NCI-H82 treated with DMSO at 0.1 percent for 48 hours (cell line): Measurements from ENCODE around the gene PXYLP1.
"Not testable (repeated sequence)": the region's sequence is repeated elsewhere in the genome, so short reads cannot be mapped to it uniquely, and the experiment has no call there.

ENCODE experiments used
- DNase-seq: peaks from one replicate; lab custom pipeline; 2025; ENCODE audit not compliant: unreplicated experiment; lab: John Stamatoyannopoulos, UW

The PXYLP1 gene

DNA sequence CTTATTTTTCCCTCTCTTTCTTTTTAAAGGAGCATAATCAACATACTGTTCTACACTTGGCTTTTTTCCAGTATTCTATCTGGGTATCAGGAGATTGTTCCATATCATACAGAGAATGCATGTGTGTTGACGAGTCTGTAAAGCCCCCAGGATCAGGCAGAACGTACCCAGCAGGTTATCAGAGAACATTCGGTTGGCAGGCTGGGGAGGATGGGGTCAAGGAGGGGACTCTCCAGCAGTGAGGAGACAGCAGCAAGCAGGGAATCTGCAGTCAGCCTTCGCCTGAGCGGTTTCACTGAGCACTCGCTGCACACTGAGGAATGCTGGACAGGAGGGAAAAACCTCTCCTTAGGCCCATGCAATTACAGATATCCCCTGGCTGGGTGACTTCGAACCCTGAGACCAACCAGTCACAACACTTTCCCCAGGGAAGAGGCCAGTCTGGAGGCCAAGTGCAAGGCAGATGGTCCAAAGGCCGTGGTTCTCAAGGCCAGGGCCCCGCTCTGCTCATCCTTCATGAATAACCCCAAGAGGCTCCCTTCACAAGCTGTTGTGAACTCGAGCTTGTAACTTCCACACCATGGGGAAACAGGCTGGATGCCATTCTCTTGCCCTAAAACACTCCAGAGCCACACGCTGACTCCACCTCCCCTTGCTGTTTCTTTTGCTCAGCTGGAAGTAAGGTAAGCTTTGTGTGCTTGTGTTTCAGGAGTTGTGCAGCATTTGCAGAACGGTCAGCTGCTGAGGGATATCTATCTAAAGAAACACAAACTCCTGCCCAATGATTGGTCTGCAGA lies 60.1 kb downstream of the PXYLP1 start:
- DNase-seq = no peak

GRCh38 chr3:141292356-141293058 lies 60.9 kb downstream of the PXYLP1 start:
- DNase-seq = no peak

DNA sequence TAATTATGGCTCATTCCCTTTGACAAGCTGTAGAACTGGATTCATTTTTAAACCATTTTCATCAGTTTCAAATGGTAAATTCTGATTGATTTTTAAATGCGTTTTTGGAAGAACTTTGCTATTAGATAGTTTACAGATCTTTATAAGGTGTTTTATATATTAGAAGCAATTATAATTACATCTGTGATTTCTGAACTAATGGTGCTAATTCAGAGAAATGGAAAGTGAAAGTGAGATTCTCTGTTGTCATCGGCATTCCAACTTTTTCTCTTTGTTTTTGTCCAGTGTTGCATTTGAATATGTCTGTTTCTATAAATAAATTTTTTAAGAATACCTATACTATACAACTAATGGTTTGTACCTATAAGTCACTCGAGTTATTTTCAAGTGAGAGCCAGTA lies 62.7 kb downstream of the PXYLP1 start:
- DNase-seq = no peak

- DNase-seq = no peak
Observed at GRCh38 chr3:141294848-141295247, 63.2 kb downstream of the PXYLP1 start.

DNA sequence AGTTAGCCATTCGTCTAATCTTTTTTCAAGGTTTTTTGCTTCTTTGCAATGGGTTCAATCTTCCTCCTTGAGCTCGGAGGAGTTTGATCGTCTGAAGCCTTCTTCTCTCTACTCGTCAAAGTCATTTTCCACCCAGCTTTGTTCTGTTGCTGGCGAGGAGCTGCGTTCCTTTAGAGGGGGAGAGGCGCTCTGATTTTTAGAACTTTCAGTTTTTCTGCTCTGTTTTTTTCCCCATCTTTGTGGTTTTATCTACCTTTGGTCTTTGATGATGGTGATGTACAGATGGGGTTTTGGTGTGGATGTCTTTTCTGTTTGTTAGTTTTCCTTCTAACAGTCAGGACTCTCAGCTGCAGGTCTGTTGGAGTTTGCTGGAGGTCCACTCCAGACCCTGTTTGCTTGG lies 68.8 kb downstream of the PXYLP1 start:
- DNase-seq = not testable (repeated sequence)

- DNase-seq = no peak
Observed at GRCh38 chr3:141302364-141303141, 70.9 kb downstream of the PXYLP1 start.

DNA sequence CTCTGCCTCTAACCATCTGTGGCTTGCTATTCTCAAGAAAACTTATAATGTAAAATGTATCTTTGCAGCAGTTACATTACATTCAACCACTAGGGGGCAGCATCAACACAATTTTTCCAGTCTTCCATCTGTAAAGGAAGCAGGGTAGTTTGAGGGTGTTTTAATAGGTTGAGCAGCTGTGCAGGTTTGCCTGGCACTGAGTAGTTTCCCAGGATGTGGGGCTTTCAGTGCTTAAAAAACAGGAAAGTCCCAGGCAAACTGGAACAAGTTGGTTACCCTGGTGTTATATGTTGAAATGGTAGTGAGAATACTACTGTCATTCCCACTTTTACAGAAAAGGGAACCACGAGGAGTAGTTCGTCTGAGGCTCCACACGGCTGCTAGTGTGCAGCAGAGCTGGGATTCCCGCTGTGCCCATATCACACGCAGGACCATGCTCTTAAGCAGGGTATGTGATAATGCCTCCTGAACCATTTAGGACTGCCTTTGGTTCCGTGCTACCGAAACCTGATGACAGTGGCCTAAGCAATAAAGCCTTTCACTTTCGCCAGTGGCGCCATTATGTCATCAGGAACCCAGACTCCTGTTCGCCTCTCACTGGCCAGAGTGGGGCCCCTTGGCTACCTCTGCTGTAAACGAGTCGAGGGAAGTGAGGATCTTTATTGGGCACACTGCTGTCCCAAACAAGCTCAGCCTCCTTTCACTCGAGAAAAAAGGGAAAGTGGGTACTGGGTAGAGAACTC lies 72.0 kb downstream of the PXYLP1 start:
- peak; percentile 61 for DNase-seq

GRCh38 chr3:141305436-141305835 lies 73.8 kb downstream of the PXYLP1 start:
- DNase-seq = no peak

DNA sequence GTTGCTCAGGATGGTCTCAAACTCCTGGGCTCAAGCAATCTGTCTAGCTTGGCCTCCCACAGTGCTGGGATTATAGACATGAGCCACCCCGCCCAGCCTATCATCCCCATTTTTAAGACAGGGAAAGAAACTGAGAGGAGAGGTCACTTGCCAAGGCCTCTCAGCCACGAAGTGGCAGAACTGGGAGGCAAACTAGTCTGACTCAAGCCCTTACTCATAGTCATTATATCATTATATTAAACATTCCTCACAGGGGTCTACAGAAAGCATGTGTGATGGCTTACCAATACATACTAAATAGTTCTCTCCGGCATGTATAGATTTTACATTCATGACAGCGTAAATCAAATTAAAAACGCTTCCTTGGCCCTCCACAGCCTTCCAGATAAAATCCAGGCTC lies 74.7 kb downstream of the PXYLP1 start:
- no peak for DNase-seq

DNA sequence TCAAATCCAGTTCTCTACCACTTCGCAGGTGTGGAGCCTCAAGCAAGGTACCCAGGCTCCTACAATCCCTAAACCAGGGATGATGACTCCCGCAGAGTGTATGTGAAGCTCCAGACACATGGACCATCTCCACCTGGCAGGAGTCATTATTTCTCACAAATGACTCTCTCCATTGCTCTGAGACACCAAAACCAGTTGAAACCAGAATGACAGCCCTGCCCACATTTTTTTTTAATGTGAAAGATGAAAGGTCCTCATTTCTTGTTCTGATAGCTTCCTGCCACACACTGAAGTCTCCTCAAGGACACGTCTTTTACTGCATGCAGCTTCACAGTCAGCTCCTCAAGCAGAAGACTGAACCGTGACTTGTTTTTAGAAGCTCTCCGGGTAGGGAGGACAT lies 75.3 kb downstream of the PXYLP1 start:
- DNase-seq = no peak

- DNase-seq = no peak
Observed at GRCh38 chr3:141307351-141308059, 75.9 kb downstream of the PXYLP1 start.

DNA sequence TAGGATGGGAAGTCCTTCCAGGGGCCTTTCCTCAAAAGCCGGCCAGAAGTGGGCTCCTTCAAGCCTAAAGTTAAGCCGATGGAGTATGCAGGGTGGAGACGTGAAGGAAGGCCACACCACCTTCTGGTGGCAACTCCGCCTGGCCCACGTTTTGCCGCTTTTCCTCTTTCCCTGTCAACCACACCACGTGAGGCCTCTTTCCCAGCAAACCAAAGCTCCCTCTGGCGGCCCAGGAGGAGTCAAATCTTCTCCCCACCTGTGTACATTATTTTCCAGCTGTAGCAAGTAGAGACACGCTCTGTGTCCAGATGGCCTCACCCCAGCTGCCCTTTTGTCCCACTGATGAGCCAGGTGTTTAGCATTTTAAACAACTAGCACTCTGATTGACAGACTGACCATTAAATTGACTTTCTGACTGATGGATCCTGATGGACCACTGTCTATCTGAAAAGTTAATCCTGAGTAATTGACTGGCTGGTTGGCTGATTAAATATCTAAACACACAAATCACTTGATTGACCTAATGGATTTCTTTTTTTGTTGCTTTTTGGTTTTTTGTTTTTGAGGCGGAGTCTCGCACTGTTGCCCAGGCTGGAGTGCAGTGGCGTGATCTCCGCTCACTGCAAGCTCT lies 77.1 kb downstream of the PXYLP1 start:
- peak; percentile 78 for DNase-seq

DNA sequence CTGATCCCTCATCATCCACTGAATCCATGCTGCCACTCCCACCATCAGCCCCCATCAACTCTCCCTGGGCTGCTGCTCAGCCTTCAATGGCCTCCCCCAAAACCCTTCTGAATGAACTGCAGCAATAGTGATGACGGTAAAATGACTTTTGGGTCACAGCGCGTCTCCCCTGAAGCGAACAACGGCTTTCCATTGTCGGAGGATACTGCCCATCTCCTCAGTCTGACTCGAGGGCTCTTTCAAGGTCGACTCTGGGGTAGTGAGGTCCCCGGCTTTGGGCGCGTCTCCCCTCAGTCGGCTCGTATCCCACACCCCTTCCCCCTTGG lies 79.5 kb downstream of the PXYLP1 start:
- no peak for DNase-seq

- peak; percentile 98 for DNase-seq
Observed at GRCh38 chr3:141311496-141312353, 80.1 kb downstream of the PXYLP1 start.

DNA sequence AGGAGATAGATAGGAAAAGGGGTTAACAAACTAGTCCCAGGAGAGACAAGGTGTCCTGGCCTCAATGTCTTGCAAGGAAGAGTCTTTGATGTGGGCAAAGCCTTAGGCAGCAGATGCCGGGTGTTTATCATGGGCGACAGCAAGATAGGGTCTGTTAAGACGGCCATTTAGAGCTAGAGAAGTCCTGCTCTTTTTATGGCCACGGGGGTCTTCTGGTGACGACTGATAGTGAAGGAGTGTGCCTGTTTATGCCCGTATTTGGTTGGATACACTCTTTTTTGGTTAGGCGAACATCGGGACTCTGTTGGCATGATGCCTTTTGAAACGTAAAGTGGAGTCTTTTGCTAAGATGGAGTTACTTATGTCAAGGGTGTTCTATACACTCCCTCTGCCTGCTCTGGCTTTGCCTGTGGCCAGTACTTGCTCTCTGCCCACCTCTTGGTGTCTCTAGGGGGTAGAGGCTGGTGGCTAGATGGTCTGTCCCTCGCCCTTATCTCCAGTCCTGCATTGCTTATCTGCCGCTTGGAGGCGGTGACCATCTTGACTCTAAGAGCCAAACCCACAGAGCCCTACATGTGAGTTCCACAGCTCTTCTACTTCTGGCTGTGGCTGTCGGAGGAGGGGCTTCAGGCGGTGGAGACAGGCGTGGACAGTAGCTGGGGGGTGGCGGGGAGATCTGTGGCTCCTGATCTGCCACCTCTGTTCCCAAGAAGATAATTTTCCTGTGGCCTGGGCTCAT lies 80.9 kb downstream of the PXYLP1 start:
- DNase-seq = no peak

- DNase-seq = no peak
Observed at GRCh38 chr3:141313093-141313683, 81.6 kb downstream of the PXYLP1 start.

DNA sequence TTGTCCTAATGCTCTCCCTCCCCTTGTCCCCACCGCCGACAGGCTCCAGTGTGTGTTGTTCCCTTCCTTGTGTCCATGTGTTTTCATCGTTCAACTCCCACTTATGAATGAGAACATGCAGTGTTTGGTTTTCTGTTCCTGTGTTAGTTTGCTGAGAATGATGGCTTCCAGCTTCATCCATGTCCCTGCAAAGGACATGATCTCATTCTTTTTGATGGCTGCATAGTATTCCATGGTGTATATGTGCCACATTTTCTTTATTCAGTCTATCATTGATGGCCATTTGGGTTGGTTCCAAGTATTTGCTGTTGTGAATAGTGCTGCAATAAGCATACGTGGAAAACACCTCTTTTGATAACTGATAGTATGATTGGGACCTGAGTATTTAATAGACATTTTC lies 82.8 kb downstream of the PXYLP1 start:
- not testable (repeated sequence) for DNase-seq

DNA sequence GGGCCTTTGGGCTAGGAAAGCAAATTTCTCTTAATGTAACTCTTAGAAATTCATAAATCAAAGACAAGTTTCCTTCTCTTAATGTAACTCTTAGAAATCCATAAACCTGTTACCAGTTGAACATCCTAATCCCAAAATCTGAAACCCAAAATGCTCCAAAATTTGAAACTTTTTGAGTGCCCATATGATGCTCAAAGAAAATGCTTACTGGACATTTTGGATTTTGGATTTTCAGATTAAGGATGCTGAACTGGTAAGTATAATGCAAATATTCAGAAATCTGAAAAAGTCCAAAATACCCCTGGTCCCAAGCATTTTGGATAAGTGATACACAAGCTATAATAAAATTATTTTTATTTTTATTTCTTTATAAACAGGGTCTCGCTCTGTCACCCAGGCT lies 85.2 kb downstream of the PXYLP1 start:
- DNase-seq = no peak
